NCI-H2227 (cell line): Measurements from ENCODE around the gene DHRSX.
"Not testable (repeated sequence)": the region's sequence is repeated elsewhere in the genome, so short reads cannot be mapped to it uniquely, and the experiment has no call there.

Experiments used
- DNase-seq: peaks from one replicate; lab custom pipeline; 2025; ENCODE audit not compliant: unreplicated experiment; lab: John Stamatoyannopoulos, UW

The DHRSX gene, protein sequence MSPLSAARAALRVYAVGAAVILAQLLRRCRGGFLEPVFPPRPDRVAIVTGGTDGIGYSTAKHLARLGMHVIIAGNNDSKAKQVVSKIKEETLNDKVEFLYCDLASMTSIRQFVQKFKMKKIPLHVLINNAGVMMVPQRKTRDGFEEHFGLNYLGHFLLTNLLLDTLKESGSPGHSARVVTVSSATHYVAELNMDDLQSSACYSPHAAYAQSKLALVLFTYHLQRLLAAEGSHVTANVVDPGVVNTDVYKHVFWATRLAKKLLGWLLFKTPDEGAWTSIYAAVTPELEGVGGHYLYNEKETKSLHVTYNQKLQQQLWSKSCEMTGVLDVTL

DNA sequence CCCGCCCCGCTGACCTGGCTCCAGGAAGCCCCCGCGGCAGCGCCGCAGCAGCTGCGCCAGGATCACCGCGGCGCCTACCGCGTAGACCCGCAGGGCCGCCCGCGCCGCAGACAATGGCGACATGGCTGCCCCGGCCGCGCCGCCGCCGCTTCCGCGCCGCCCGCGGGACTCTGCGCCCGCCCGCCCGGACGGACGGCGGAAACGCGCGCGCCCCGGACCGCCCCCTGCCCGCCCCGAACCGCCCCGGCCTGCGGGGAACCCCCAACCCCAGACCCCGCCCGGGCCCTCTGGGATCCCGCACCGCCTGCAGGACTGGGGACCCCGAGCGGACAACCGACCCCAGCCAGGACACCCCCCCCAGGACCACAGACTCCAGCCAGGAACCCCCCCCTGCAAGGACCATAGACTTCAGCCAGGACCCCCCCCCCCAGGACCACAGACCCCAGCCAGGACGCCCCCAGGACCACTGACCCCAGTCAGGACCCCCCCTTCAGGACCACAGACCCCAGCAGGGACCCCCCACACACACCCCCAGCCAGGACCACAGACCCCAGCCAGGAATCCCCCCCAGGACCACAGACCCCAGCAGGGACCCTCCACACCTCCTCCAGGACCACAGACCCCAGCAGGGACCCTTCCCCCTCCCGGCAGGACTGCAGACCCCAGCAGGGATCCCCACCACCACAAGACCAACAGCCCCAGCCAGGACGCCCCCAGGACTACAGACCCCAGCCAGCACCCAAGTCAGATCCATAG lies at the start of gene DHRSX, which contains the start of gene ZBED1:
Gene DHRSX (minus strand): TSS at position 174 of the 756 bp plus-strand sequence. CDS start 51 bp downstream, at position 123.
Gene ZBED1 (minus strand): TSS at position 174 of the 756 bp plus-strand sequence. CDS start 10,257 bp downstream, outside the sequence.
- no peak for DNase-seq

- DNase-seq = no peak
Observed at GRCh38 chrX:2549876-2550275, 49.1 kb upstream of the DHRSX start.

DNA sequence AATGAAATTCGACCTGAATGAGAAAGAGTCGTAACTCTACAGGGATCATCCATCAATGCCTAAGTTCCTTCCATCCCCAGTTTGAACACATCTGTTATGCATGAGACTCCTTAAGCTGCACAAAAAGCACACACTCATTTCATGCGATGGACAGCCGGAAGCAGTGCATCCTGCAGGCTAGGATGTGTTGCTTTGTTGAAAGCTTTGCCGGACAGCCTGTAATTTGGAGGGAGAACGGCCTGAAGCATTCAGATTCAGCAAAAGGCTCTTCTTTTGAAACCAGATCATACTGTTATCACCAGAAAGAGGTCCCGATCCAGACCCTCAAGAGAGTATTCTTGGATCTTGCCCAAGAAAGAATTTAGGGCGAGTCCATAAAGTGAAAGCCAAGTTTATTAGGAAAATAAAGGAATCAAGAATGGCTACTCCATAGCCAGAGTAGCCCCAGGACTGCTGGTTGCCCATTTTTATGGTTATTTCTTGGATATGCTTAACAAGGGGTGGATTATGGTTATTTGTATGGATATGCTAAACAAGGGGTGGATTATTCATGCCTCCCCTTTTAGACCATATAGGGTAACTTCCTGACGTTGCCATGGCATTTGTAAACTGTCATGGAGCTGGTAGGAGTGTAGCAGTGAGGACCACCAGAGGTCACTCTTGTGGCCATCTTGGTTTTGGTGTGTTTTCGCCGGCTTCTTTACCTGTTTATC lies 48.1 kb upstream of the DHRSX start:
- no peak for DNase-seq

DNA sequence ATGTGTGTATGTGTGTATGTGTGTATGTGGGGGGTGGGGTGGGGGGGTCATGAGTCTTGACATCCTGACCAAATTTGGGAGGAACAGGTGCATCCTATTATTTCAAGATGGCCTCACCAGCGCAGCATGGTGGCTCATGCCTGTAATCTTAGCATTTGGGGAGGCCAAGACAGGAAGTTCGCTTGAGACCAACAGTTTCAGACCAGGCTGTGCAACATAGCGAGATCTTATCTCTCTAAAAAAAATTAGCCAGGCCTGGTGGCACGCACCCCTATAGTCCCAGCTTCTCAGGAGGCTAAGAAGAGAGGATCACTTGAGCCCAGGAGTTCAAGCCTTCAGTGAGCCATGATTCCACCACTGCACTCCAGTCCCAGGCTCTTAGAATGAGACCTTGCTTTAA lies 47.0 kb upstream of the DHRSX start:
- DNase-seq = no peak

- no peak for DNase-seq
Observed at GRCh38 chrX:2546496-2546895, 45.7 kb upstream of the DHRSX start.

- no peak for DNase-seq
Observed at GRCh38 chrX:2545144-2545543, 44.4 kb upstream of the DHRSX start.

- no peak for DNase-seq
Observed at GRCh38 chrX:2542826-2543521, 42.2 kb upstream of the DHRSX start.

DNA sequence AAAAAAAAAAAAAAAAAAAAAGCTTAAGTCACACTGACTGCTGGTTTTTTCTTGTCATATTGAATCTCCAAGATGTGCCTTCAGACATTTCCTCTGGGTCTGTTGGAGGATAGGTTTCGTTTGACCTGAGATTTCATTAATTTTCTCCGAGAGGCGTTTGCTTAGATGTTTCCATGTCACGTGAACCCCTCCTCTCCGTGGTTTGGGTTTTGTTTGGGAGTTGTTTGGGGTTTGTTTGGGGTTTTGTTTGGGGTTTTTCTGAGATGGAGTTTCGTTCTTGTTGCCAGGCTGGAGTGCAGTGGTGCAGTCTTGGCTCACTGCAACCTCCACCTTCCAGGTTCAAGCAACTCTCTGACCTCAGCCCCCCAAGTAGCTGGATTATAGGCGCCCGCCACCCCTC lies 40.8 kb upstream of the DHRSX start:
- no peak for DNase-seq

- no peak for DNase-seq
Observed at GRCh38 chrX:2540426-2540947, 39.7 kb upstream of the DHRSX start.

DNA sequence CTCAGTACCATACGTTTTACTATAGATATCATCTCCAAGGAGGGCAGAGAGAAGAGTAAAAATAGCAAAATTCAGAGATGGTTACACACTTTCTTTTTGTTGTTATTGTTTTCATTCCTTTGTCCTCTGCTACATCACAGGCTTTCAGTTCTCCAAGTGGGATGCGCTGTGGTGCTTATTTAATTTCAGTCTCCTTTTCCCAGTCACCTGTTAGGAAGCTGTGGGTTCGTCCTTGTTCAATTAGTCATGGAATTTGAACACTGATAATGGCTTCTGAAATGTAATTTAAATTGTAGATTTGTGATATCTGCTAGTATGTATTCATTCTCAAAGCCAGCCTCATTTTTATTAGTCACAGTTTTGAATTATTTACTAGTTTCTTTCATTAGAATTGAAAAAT lies 38.8 kb upstream of the DHRSX start:
- DNase-seq = no peak

GRCh38 chrX:2538031-2538757 lies 37.4 kb upstream of the DHRSX start:
- no peak for DNase-seq

DNA sequence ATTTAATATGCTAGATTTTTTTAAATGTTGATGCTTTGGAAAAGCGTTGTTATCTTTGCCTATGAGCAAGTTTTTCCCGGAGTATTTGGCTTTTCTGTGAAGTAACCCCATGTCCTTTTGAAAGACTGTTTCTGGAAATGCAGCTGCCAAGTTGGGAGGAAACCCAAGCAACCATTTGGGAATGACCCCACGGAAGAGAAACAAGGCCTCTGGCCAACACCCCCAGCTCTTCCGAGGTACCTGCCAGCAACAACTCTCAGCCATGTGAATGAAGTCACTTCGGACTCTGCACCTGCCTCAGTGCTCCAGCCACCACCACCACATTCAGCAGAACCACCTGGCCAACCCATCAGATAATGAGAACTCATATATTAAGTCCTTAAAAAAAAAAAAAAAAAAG lies 36.2 kb upstream of the DHRSX start:
- DNase-seq = no peak

- DNase-seq = no peak
Observed at GRCh38 chrX:2536141-2536540, 35.4 kb upstream of the DHRSX start.

- not testable (repeated sequence) for DNase-seq
Observed at GRCh38 chrX:2534261-2535021, 33.7 kb upstream of the DHRSX start.

GRCh38 chrX:2533424-2533823 lies 32.6 kb upstream of the DHRSX start:
- DNase-seq = no peak

DNA sequence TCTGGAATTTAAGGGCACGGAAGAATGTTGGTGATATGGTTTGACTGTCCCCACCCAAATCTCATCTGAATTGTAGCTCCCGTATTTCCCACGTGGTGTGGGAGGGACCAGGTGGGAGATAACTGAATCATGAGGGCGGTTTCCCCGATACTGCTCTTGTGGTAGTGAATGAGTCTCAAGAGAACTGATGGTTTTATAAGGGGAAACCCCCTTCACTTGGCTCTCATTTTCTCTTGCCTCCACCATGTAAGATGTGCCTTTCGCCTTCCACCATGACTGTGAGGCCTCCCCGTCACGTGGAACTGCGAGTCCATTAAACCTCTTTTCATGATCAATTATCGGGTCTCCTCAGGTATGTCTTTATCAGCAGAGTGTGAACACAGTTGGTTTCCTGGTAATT lies 25.6 kb upstream of the DHRSX start:
- DNase-seq = no peak

GRCh38 chrX:2523911-2524310 lies 23.1 kb upstream of the DHRSX start:
- no peak for DNase-seq

DNA sequence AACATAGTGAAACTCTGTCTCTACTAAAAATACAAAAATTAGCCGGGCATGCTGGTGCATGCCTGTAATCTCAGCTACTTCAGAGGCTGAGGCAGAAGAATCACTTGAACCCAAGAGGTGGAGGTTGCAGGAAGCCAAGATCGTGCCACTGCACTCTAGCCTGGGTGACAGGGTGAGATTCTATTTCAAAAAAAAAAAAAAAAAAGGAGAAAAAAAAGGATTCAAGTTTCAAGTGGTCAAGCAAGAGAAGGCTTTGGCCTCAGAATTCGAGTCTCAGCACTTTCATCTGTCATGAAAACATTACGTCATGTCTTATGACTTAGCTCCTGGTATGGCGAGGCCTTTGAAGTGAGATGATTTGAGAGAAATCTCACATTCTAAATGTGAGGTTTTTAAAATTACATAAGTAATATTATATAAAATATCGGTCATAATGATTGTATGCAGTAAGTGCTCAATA lies 21.2 kb upstream of the DHRSX start:
- no peak for DNase-seq
